CD14-positive monocyte (primary cell): ENCODE measurements around the gene ABCG4. TPM values are rescaled to one million over a fixed set of nuclear protein-coding genes. Genes with fewer than 3 reads are reported as not detected.
A peak's percentile ranks its signal among the peaks of the same experiment; 100 is the strongest.

ENCODE experiments used
- DNase-seq, 3 donors: peaks; one replicate each; pipeline ENCODE4 v3.0.0-alpha.2; 2011 to 2022
- H2AFZ ChIP-seq: 2 replicates; pipeline ENCODE4 v1.6.0; 2012; ENCODE audit warnings: mild to moderate bottlenecking, low read depth, low read length, inconsistent platforms; ENCODE audit not compliant: insufficient read depth, poor library complexity, severe bottlenecking
- H3K27ac ChIP-seq, 2 donors: 1 replicate in 1 of 2; 2 replicates in 1 of 2; pipeline ENCODE4 v1.5.1; 2012 to 2013; ENCODE audit warnings: low read length in 2 of 2, control low read depth in 1 of 2, inconsistent platforms in 1 of 2, low read depth in 1 of 2, mild to moderate bottlenecking in 1 of 2
- H3K27me3 ChIP-seq, 2 donors: one replicate each; pipeline versions ENCODE4 v1.6.0 to v1.6.1; 2011 to 2013; ENCODE audit warnings: low read length in 2 of 2; ENCODE audit not compliant: control insufficient read depth in 2 of 2, insufficient read depth in 2 of 2
- H3K36me3 ChIP-seq, 2 donors: replicated peaks in 1 of 2; 1 replicate in 1 of 2; 2 replicates in 1 of 2; pipeline versions ENCODE4 v1.5.1 to v1.6.1; 2012 to 2013; ENCODE audit warnings: low read length in 2 of 2, control low read depth in 1 of 2, inconsistent platforms in 1 of 2, mild to moderate bottlenecking in 1 of 2; ENCODE audit not compliant: insufficient read depth in 2 of 2, control insufficient read depth in 1 of 2
- H3K4me1 ChIP-seq, 2 donors: 1 replicate in 1 of 2; 2 replicates in 1 of 2; pipeline versions ENCODE4 v1.5.1 to v1.6.1; 2012 to 2013; ENCODE audit warnings: low read length in 2 of 2, control low read depth in 1 of 2, inconsistent platforms in 1 of 2, mild to moderate bottlenecking in 1 of 2, moderate library complexity in 1 of 2; ENCODE audit not compliant: insufficient read depth in 2 of 2, control insufficient read depth in 1 of 2
- H3K4me2 ChIP-seq: replicated peaks from 2 replicates; pipeline ENCODE3; 2012; ENCODE audit warnings: low read length, moderate library complexity, mild to moderate bottlenecking; ENCODE audit not compliant: poor library complexity, severe bottlenecking; ENCODE audit errors: extremely low read depth
- H3K4me3 ChIP-seq, 3 experiments: fragments of 200-600 bp in 1 of 3; sonication (generic) in 1 of 3; replicated peaks in 1 of 3; 1 replicate in 2 of 3; 2 replicates in 1 of 3; pipeline ENCODE4 v1.5.1; 2011 to 2013; ENCODE audit warnings: low read length in 3 of 3, mild to moderate bottlenecking in 3 of 3, control low read depth in 2 of 3, low read depth in 2 of 3, inconsistent platforms in 1 of 3, moderate library complexity in 1 of 3
- H3K79me2 ChIP-seq: 2 replicates; pipeline ENCODE4 v1.6.0; 2012; ENCODE audit warnings: mild to moderate bottlenecking, control low read depth, inconsistent platforms, low read length, moderate library complexity; ENCODE audit not compliant: insufficient read depth
- H3K9ac ChIP-seq: 2 replicates; pipeline ENCODE4 v1.6.0; 2017; ENCODE audit warnings: low read length, mild to moderate bottlenecking; ENCODE audit not compliant: insufficient read depth, poor library complexity, severe bottlenecking
- H3K9me3 ChIP-seq, 2 donors: replicated peaks in 1 of 2; 1 replicate in 1 of 2; 2 replicates in 1 of 2; pipeline versions ENCODE4 v1.5.1 to v1.6.1; 2012 to 2013; ENCODE audit warnings: low read length in 2 of 2, control low read depth in 1 of 2; ENCODE audit not compliant: control insufficient read depth in 1 of 2, insufficient read depth in 1 of 2
- H4K20me1 ChIP-seq: 2 replicates; pipeline ENCODE4 v1.6.0; 2012; ENCODE audit warnings: mild to moderate bottlenecking, low read length, control low read depth, moderate library complexity; ENCODE audit not compliant: insufficient read depth
- H3K27ac Mint-ChIP-seq, 7 donors: one replicate each; pipeline ENCODE4 v1.8.0; 2020; ENCODE audit warnings: mild to moderate bottlenecking in 7 of 7, mixed read lengths in 7 of 7, moderate library complexity in 6 of 7, inconsistent platforms in 2 of 7
- H3K27me3 Mint-ChIP-seq, 3 donors: one replicate each; pipeline ENCODE4 v1.8.0; 2021 to 2022; ENCODE audit warnings: low read depth in 3 of 3, mild to moderate bottlenecking in 3 of 3, mixed read lengths in 3 of 3, moderate library complexity in 3 of 3, inconsistent platforms in 1 of 3
- H3K36me3 Mint-ChIP-seq, 2 donors: one replicate each; pipeline ENCODE4 v1.8.0; 2020; ENCODE audit warnings: mixed read lengths in 2 of 2, inconsistent platforms in 1 of 2, mild to moderate bottlenecking in 1 of 2
- H3K4me1 Mint-ChIP-seq: one replicate; pipeline ENCODE4 v1.8.0; 2020; ENCODE audit warnings: mild to moderate bottlenecking, mixed read lengths
- H3K4me3 Mint-ChIP-seq, 2 donors: one replicate each; pipeline ENCODE4 v1.8.0; 2020; ENCODE audit warnings: mild to moderate bottlenecking in 2 of 2, mixed read lengths in 2 of 2, moderate library complexity in 1 of 2
- H3K9me3 Mint-ChIP-seq, 7 donors: one replicate each; pipeline ENCODE4 v1.8.0; 2020 to 2022; ENCODE audit warnings: mixed read lengths in 7 of 7, mild to moderate bottlenecking in 6 of 7, moderate library complexity in 6 of 7, inconsistent platforms in 2 of 7
- CTCF ChIP-seq: fragments of 200-600 bp; IDR thresholded peaks from one replicate; pipeline ENCODE4 v1.8.0; 2022; ENCODE audit warnings: antibody characterized with exemption, mild to moderate bottlenecking
- WGBS: methylation state at CpG from one replicate; pipeline ENCODE4 v1.1.5; 2013; ENCODE audit warnings: missing lambda C conversion rate; ENCODE audit not compliant: insufficient coverage; 5-methylcytosine and 5-hydroxymethylcytosine counted together
- intact Hi-C, 2 donors: fragments of 100-400 bp; cut with micrococcal nuclease; formaldehyde crosslinking; loops; one replicate each; pipeline versions ENCODE4 v1.15.0 to v1.15.1; 2023
- polyA plus RNA-seq, 3 donors: library from polyadenylated mRNA; depleted of rRNA in 1 of 3; unstranded in 2 of 3; stranded (reverse) in 1 of 3; fragments of 300-500 nt in 2 of 3; fragments of >200 nt in 1 of 3; fragmentation: Illumina TruSeq in 2 of 3; gene quantifications; 1 replicate in 2 of 3; 2 replicates in 1 of 3; pipeline ENCODE4 v1.2.3, GENCODE V29; 2012 to 2021

The ABCG4 gene
- polyA plus RNA-seq, 3 donors, result 0.04 TPM; not detected in 2

- Histone ChIP-seq H3K4me3 (no peak overlapping the region), H3K9ac (no peak overlapping the region), H3K79me2 (no peaks in the 10 kb centered on the region), H3K9me3 (no peaks in the 10 kb centered on the region), H3K36me3 (no peaks in the 10 kb centered on the region), H3K4me1 (peaks cover 49 to 62% of the 10 kb centered on the region in 2 donors), H3K27me3 (no peaks in the 10 kb centered on the region), H3K4me2 (no peak overlapping the region), H4K20me1 (no peaks in the 10 kb centered on the region), H2AFZ (no peak overlapping the region), H3K27ac (peak overlapping the region; percentile 83 to 90)
- Mint-ChIP-seq H3K4me3 (no peak overlapping the region), H3K36me3 (peaks cover 1 to 3% of the 10 kb centered on the region in 2 donors), H3K27me3 (peaks cover 0 to 12% (median 8%) of the 10 kb centered on the region in 3 donors), H3K27ac (peak overlapping the region; percentile 89 to 96 (median 94)), H3K9me3 (peaks cover 0 to 3% (median 0%) of the 10 kb centered on the region in 7 donors), H3K4me1 (peaks cover 69% of the 10 kb centered on the region)
- intact Hi-C loops, result loop anchor here (10.0 kb wide), 2 partner anchors 49 to 99 kb away; partner anchors contain the start of gene ABCG4 (in 2 of the 2)
- 89% methylated on average over 9 of the region's 10 CpGs for WGBS
- TF ChIP-seq CTCF, result no peak
- DNase-seq, result no peak
These were observed 44.8 kb downstream of the ABCG4 start for GRCh38 chr11:119193626-119194025.

GRCh38 chr11:119194811-119195440 lies 46.1 kb downstream of the ABCG4 start:
- 97% methylated on average over 3 of the region's 7 CpGs for WGBS
- H3K4me2 ChIP-seq, result no peak overlapping the region
- peak overlapping the region in 3 of 7 donors; percentile 1 to 59 (median 31) for H3K27ac Mint-ChIP-seq

More at GRCh38 chr11:119194811-119195440, 46.1 kb downstream of the ABCG4 start:
- Histone ChIP-seq H3K79me2 (no peaks in the 10 kb centered on the region), H4K20me1 (no peaks in the 10 kb centered on the region), H3K36me3 (no peaks in the 10 kb centered on the region), H3K9ac (no peak overlapping the region), H3K4me3 (no peak overlapping the region), H3K4me1 (peaks cover 49 to 62% of the 10 kb centered on the region in 2 donors), H3K27ac (no peak overlapping the region), H2AFZ (peak overlapping the region; percentile 11), H3K27me3 (no peaks in the 10 kb centered on the region), H3K9me3 (no peaks in the 10 kb centered on the region)
- peaks cover 0 to 11% (median 2%) of the 10 kb centered on the region in 3 donors for H3K27me3 Mint-ChIP-seq
- no peak for TF ChIP-seq CTCF
- DNase-seq, result no peak
- peaks cover 66% of the 10 kb centered on the region for H3K4me1 Mint-ChIP-seq
- H3K36me3 Mint-ChIP-seq, result peaks cover 1 to 3% of the 10 kb centered on the region in 2 donors
- intact Hi-C loops, result loop anchor here (10.0 kb wide), 2 partner anchors 50 to 100 kb away; partner anchors contain the start of gene ABCG4 (in 2 of the 2)
- no peak overlapping the region for H3K4me3 Mint-ChIP-seq
- H3K9me3 Mint-ChIP-seq, result peaks cover 0 to 3% (median 0%) of the 10 kb centered on the region in 7 donors
